ENCODE results near the gene SNRNP25.

The SNRNP25 gene

DNA sequence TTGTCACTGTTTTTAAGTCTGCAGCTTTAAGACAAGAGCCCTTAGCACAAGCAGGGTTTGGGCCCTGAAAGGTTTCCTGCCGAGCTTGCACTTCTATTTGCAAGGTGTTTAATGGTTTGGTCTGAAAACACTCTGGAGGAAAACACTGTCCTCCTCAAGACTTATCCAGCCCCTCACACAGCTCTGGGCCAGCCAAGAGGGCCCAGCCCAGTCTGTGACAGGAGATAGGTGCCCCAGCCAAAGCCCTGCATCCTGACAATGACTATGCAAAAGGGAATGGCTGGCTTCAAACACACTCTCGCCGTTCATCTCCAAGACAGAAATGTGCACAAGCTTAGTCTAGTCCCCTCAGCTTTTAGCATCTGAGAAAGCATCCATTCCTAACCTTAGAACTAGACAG lies 51.3 kb downstream of the SNRNP25 start:
- FAIRE-seq, result no peak

DNA sequence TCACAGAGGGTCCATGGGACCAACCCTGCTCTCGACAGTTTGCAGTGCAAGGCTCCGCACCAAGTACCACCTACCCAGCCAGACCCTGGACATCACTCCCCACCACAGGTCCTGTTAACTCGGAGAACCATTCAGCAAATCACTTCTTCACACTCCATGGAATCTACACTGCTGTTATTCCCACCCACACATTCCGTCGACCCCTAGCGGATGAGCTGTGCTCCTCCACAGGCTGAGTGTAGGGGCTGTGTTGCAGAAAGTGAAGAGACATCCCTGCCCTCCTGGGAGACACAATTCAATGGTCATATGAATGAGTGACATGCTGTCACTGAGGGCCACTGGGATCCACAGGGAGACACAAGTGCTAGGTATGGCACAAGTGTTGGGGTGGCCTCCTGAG lies 51.9 kb downstream of the SNRNP25 start:
- no peak for FAIRE-seq

DNA sequence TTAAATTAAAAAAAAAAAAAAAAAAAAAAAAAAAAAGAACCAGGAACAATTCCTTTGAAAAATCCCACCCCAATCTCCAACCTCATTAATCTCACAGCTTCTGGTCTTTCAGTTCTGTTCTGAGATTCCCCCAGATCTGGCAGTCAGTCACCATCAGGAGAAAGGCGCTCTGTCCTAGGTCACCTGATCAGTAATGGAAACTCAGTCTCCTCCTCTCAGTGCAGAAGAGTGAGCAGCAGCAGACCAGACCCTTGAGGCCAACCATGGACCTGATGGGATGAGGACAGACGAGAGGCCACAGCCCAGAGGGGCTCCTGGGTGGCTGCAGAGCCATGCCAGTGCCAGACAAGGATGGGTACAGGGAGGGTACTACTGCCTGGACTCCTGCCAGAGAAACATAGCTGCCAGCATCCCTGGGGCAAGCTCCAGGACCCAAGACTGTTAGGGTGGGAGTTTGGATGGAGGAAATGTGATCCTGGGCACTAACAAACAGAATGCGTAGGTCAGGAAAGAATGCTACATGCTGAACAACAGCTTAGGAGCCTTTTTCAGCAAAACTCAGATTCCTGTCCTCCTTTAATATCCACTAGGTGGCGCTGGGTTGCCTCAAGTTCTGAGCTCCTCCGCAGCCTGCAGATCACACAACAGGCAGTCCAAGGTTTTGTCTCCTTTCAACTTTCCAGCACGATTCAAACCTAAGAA lies 53.1 kb downstream of the SNRNP25 start:
- peak; percentile 64 for FAIRE-seq
